22Rv1 (cell line): ENCODE measurements around the gene ERN1.

Experiments
- ZFX ChIP-seq: fragments of 450-650 bp; IDR thresholded peaks from 2 replicates; pipeline ENCODE4 v1.6.1; 2017; ENCODE audit warnings: antibody characterized with exemption, borderline replicate concordance
- TF ChIP-seq, protein P1 (sequence below): fragments of 450-650 bp; IDR thresholded peaks from 2 replicates; pipeline ENCODE4 v1.5.1; 2017; ENCODE audit warnings: mild to moderate bottlenecking

DNA sequence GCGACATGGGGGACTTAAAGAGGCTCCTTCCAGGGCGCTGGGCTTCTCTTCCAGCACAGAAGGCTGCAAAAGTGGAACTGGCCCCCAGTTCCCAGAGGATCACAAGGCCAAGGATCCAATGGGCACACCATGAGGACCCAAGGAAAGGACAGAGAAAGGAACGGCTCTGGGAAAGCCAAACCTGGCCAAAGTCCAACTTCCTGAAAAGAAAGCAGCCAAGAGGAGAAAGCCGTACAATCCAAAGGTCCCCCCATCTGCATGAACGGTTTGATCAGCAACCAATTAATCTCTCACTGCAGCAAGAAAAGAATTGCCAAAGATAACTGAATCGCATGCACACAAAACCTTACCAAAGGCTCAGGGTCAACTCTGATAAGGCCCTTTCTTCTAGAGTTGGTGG, 89.7 kb downstream of the ERN1 start:
- TF ChIP-seq, protein P1, sequence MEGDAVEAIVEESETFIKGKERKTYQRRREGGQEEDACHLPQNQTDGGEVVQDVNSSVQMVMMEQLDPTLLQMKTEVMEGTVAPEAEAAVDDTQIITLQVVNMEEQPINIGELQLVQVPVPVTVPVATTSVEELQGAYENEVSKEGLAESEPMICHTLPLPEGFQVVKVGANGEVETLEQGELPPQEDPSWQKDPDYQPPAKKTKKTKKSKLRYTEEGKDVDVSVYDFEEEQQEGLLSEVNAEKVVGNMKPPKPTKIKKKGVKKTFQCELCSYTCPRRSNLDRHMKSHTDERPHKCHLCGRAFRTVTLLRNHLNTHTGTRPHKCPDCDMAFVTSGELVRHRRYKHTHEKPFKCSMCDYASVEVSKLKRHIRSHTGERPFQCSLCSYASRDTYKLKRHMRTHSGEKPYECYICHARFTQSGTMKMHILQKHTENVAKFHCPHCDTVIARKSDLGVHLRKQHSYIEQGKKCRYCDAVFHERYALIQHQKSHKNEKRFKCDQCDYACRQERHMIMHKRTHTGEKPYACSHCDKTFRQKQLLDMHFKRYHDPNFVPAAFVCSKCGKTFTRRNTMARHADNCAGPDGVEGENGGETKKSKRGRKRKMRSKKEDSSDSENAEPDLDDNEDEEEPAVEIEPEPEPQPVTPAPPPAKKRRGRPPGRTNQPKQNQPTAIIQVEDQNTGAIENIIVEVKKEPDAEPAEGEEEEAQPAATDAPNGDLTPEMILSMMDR: no peak
- no peak for TF ChIP-seq ZFX
